ENCODE data around the gene ETV3. TPM values are rescaled to one million over a fixed set of nuclear protein-coding genes. Genes with fewer than 3 reads are reported as not detected.

Gene ETV3
- total and polyA plus RNA-seq, 2 of the 8 experiments (the other 6 are each of a cell fraction or from before 2014, with no cell fraction given): 6.0 to 23.8 TPM

- Histone ChIP-seq H2AFZ (ENCODE audit: low read length) (no peak overlapping the region), H3K27ac (ENCODE audit: low read depth, low read length) (no peak overlapping the region), H3K56ac (replicated peaks; ENCODE audit: insufficient read length, low read depth, low read length) (no peak overlapping the region), H2BK5ac (ENCODE audit: low read depth, low read length) (no peak overlapping the region), H2AK5ac (ENCODE audit: low read depth, low read length) (no peak overlapping the region), H4K5ac (ENCODE audit: insufficient read length, low read depth, low read length) (no peak overlapping the region), H3K4me2 (ENCODE audit: insufficient read depth in 1 of 2, low read depth in 2 of 2, low read length in 2 of 2) (no peak overlapping the region), H3K9me3 (ENCODE audit: insufficient read depth in 2 of 2, low read depth in 1 of 2, low read length in 1 of 2) (no peaks in the 10 kb centered on the region), H4K8ac (ENCODE audit: extremely low read depth, insufficient read depth, low read length) (no peak overlapping the region), H3K23me2 (ENCODE audit: low read depth, low read length) (peaks cover 2% of the 10 kb centered on the region; the same call in 1 of the 2 replicates), H4K20me1 (replicated peaks in 1 of 2; ENCODE audit: control insufficient read depth in 1 of 2, insufficient read depth in 2 of 2, low read length in 2 of 2) (no peaks in the 10 kb centered on the region), H3K79me1 (ENCODE audit: low read depth, low read length) (no peaks in the 10 kb centered on the region), H3K4me3 (ENCODE audit: extremely low read depth in 1 of 4, insufficient read depth in 2 of 4, low read depth in 3 of 4, low read length in 4 of 4) (no peak overlapping the region), H3K4me1 (replicated peaks in 1 of 4; ENCODE audit: control insufficient read depth in 3 of 4, insufficient read depth in 4 of 4, low read length in 3 of 4) (peaks cover 10 to 24% (median 21%) of the 10 kb centered on the region in 4 experiments), H2BK120ac (replicated peaks; ENCODE audit: low read depth, low read length) (no peak overlapping the region), H3K23ac (ENCODE audit: insufficient read length) (no peak overlapping the region), H4K91ac (replicated peaks; ENCODE audit: insufficient read length, low read length) (no peak overlapping the region), H3K79me2 (ENCODE audit: control insufficient read depth in 1 of 2, insufficient read depth in 2 of 2, low read length in 2 of 2) (no peaks in the 10 kb centered on the region), H2BK20ac (ENCODE audit: low read length) (no peak overlapping the region), H3K9ac (replicated peaks in 1 of 4; ENCODE audit: extremely low read depth in 1 of 4, low read depth in 3 of 4, low read length in 3 of 4) (no peak overlapping the region), H3K27me3 (replicated peaks in 1 of 4; ENCODE audit: control insufficient read depth in 3 of 4, extremely low read depth in 1 of 4, insufficient read depth in 3 of 4, low read length in 3 of 4) (peaks cover 0 to 11% (median 3%) of the 10 kb centered on the region in 4 experiments; a peak in 4 of 7 replicates), H3K36me3 (ENCODE audit: control insufficient read depth in 2 of 4, insufficient read depth in 4 of 4, low read length in 3 of 4) (no peaks in the 10 kb centered on the region), H3K4ac (replicated peaks; ENCODE audit: insufficient read length, low read depth, low read length) (no peak overlapping the region), H2BK15ac (ENCODE audit: low read length) (no peak overlapping the region), H3K14ac (ENCODE audit: insufficient read length) (no peak overlapping the region), H2BK12ac (ENCODE audit: low read depth, low read length) (no peak overlapping the region), H3K18ac (ENCODE audit: extremely low read depth, low read length) (no peak overlapping the region)
- ChIA-PET POLR2A (ENCODE audit: partially characterized antibody) (no interaction called here), CTCF (ENCODE audit: partially characterized antibody) (interaction anchor here (0.7 to 8.1 kb wide), 7 partner anchors 8 to 48 kb away, joined by 3 to 52 read pairs (median 5); no protein-coding TSS in a partner anchor)
- TF ChIP-seq SP1 (IDR thresholded peaks at IDR 0.05; ENCODE audit: low read depth, low read length) (no peak), TAF1 (IDR thresholded peaks at IDR 0.05; ENCODE audit: low read depth, low read length) (no peak), HDAC2 (IDR thresholded peaks at IDR 0.05; ENCODE audit: borderline replicate concordance in 1 of 2, low read depth in 2 of 2, low read length in 2 of 2) (peak in 1 of 2 experiments; percentile 55; a peak in 1 of 4 replicates), KDM1A (IDR thresholded peaks at IDR 0.05; ENCODE audit: borderline replicate concordance, low read length) (peak; percentile 77), MAX (IDR thresholded peaks at IDR 0.05) (no peak)
- WGBS, 2 experiments (ENCODE audit: extremely low coverage in 1 of 2, insufficient coverage in 1 of 2, insufficient read length in 1 of 2, insufficient replicate concordance in 2 of 2, low coverage in 1 of 2, low lambda C conversion rate in 2 of 2, missing lambda C conversion rate in 1 of 2): 84% methylated on average over 6 of the region's 6 CpGs; no CpG with 5 or more reads in 1 of the 2 experiments
- FAIRE-seq (no peak), DNase-seq (ENCODE audit: low read depth in 1 of 2, low spot score in 2 of 2) (no peak)
These were observed 29.7 kb downstream of the ETV3 start for GRCh38 chr1:157108448-157108847.

Measured in H1 (cell line).